GM12865 (cell line): Measurements from ENCODE around the gene THYN1.

Source experiments
- DNase-seq: peaks from one replicate; pipeline ENCODE4 v3.0.0; 2010; ENCODE audit warnings: low read depth
- H3K4me3 ChIP-seq: 2 replicates; pipeline ENCODE4 v1.5.1; 2011; ENCODE audit warnings: mild to moderate bottlenecking, low read depth, low read length, control low read depth
- CTCF ChIP-seq: IDR thresholded peaks from 2 replicates; pipeline ENCODE4 v1.5.1; 2011; ENCODE audit warnings: low read length, control low read depth, low read depth, inconsistent platforms; ENCODE audit not compliant: insufficient read depth; ENCODE audit errors: missing control alignments

THYN1 gene

DNA sequence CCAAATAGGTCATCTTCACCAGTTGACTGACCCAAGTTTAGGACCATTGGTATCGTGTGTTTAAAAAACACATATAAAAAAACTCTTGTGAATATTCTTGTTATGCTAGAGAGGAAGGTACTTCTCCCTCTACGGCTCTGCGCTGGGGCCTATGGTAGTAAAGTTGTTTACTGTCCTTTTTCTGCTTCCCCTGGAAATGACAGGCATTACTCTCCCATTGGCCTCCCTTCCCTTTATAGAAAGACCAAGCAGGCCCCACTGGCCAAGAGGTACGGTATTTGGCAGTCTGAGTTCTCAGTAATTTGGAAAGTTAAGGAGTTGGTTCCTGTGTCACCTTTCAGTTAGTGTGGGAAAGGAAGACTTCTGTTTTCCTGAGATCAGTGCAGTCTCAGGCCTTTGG, 6.5 kb downstream of the THYN1 start:
- H3K4me3 ChIP-seq: no peak overlapping the region
- DNase-seq: no peak
- TF ChIP-seq CTCF: no peak

GRCh38 chr11:134246100-134246499, 7.1 kb downstream of the THYN1 start:
- no peak overlapping the region for H3K4me3 ChIP-seq
- no peak for TF ChIP-seq CTCF
- no peak for DNase-seq

DNA sequence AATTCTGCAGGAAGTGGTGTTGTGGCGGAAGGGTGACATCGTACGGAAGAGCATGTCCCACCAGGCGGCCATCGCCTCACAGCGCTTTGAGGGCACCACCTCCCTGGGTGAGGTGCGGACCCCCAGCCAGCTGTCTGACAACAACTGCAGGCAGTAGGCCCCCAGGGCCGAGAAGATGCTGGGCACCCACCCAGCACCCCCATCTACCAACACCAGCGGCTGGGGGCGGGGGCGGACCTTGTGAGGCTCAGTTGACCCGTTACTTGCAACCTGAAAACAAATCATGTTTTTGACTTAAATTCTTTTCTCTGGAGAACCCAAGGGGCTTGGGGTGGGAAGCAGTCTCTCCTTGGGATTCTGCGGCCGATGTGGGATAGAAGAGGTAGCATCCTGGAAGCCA, 7.7 kb downstream of the THYN1 start:
- DNase-seq: no peak
- H3K4me3 ChIP-seq: no peak overlapping the region
- no peak for TF ChIP-seq CTCF

- TF ChIP-seq CTCF: peak; percentile 66
- DNase-seq: peak; percentile 65
- no peak overlapping the region for H3K4me3 ChIP-seq
These were observed 8.6 kb downstream of the THYN1 start for GRCh38 chr11:134244593-134244992.

GRCh38 chr11:134243913-134244312, 9.2 kb downstream of the THYN1 start:
- H3K4me3 ChIP-seq: no peak overlapping the region
- no peak for TF ChIP-seq CTCF
- DNase-seq: no peak

DNA sequence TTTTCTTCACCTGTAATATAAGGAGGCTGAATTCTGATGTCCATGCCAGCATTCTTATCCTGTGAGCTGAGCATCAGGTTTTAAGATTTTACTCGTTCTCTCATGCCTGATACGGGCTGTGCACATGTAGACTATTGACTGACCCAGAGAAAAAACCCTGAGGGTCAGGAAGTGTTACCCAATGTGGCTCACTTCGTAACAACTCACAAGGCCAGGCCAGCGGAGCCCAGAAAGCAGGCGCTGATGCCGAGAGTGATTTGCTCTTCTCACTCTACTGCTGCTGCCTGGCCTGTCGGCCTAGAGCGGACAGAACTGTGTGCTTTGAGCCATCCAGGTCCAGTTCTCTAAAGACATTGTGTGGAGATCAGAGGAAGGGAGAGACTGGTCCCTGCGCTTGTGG, 10.8 kb downstream of the THYN1 start:
- H3K4me3 ChIP-seq: no peak overlapping the region
- DNase-seq: no peak
- TF ChIP-seq CTCF: no peak

DNA sequence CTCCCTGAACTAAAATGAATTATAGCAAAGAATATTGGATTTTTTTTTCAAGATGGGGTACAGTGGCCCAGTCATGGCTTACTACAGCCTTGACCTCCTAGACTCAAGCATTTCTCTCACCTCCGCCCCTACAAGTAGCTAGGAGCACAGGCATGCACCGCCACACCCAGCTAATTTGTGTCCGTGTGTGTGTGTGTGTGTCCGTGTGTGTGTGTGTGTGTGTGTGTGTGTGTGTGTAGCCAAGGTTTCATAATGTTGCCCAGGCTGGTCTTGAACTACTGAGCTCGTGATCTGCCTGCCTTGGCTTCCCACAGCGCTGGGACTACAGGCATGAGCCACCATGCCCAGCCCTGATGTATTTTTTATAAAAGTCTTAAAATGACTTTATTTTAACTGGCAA, 12.6 kb downstream of the THYN1 start:
- no peak for DNase-seq
- TF ChIP-seq CTCF: no peak
- no peak overlapping the region for H3K4me3 ChIP-seq
